Measurements from ENCODE around the gene RASGEF1C. TPM values are rescaled to one million over a fixed set of nuclear protein-coding genes. Genes with fewer than 3 reads are reported as not detected.

The RASGEF1C gene
- total and polyA plus RNA-seq, 10 of the 15 experiments (the other 5 are each of a cell fraction or from before 2014, with no cell fraction given) = not detected

- TF ChIP-seq BRCA1 (IDR thresholded peaks at IDR 0.05; ENCODE audit: low read depth, low read length) = no peak
- no peak for TF ChIP-seq WRNIP1 (IDR thresholded peaks at IDR 0.05; ENCODE audit: borderline replicate concordance, low read depth, low read length)
- TF ChIP-seq RAD21 (IDR thresholded peaks at IDR 0.05; ENCODE audit: insufficient read depth, low read depth, low read length) = no peak
- no peak for TF ChIP-seq IRF4 (IDR thresholded peaks at IDR 0.05; ENCODE audit: low read depth, low read length)
- TF ChIP-seq PML (IDR thresholded peaks at IDR 0.05; ENCODE audit: low read length) = no peak
Measured at GRCh38 chr5:180206993-180207392, 2.0 kb downstream of the RASGEF1C start (continued).

GRCh38 chr5:180205916-180206315, 3.1 kb downstream of the RASGEF1C start:
- no peak for DNase-seq (ENCODE audit: low read depth, low spot score)
- TF ChIP-seq ZBTB4 (CRISPR knock-in tag; IDR thresholded peaks at IDR 0.05) = no peak
- no peak for TF ChIP-seq POLR2AphosphoS2 (IDR thresholded peaks at IDR 0.05; ENCODE audit: low read depth, low read length)
- TF ChIP-seq E2F4 (IDR thresholded peaks at IDR 0.05; ENCODE audit: low read depth, low read length) = no peak
- no peak for TF ChIP-seq ZNF622 (IDR thresholded peaks at IDR 0.05)
- TF ChIP-seq, protein P1, sequence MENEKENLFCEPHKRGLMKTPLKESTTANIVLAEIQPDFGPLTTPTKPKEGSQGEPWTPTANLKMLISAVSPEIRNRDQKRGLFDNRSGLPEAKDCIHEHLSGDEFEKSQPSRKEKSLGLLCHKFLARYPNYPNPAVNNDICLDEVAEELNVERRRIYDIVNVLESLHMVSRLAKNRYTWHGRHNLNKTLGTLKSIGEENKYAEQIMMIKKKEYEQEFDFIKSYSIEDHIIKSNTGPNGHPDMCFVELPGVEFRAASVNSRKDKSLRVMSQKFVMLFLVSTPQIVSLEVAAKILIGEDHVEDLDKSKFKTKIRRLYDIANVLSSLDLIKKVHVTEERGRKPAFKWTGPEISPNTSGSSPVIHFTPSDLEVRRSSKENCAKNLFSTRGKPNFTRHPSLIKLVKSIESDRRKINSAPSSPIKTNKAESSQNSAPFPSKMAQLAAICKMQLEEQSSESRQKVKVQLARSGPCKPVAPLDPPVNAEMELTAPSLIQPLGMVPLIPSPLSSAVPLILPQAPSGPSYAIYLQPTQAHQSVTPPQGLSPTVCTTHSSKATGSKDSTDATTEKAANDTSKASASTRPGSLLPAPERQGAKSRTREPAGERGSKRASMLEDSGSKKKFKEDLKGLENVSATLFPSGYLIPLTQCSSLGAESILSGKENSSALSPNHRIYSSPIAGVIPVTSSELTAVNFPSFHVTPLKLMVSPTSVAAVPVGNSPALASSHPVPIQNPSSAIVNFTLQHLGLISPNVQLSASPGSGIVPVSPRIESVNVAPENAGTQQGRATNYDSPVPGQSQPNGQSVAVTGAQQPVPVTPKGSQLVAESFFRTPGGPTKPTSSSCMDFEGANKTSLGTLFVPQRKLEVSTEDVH (IDR thresholded peaks at IDR 0.05; ENCODE audit: low read depth, partially characterized antibody) = no peak
- TF ChIP-seq BCL11A (IDR thresholded peaks at IDR 0.05; ENCODE audit: low read depth, low read length) = no peak
- TF ChIP-seq RELB (IDR thresholded peaks at IDR 0.05; ENCODE audit: low read depth) = no peak
- no peak for TF ChIP-seq MEF2A (IDR thresholded peaks at IDR 0.05; ENCODE audit: insufficient read depth, low read depth, low read length)
- TF ChIP-seq USF1 (IDR thresholded peaks at IDR 0.05; ENCODE audit: borderline replicate concordance, extremely low read length, insufficient read depth, low read depth, low read length) = no peak

More at GRCh38 chr5:180205916-180206315, 3.1 kb downstream of the RASGEF1C start:
- ChIA-PET CTCF (interaction anchor here (1.1 kb wide), 1 partner anchor 114 kb away, joined by 3 read pairs; no protein-coding TSS in a partner anchor), SMC1A (ENCODE audit: uncharacterized antibody, unreplicated experiment) (no interaction called here), POLR2A (no interaction called here), RAD21 (ENCODE audit: unreplicated experiment) (no interaction called here)
- Histone ChIP-seq H3K27me3 (replicated peaks in 1 of 2; ENCODE audit: control insufficient read depth in 2 of 2, insufficient read depth in 2 of 2, low read length in 1 of 2) (peaks cover 0 to 5% of the 10 kb centered on the region in 2 experiments; a peak in 2 of 4 replicates), H3K27ac (ENCODE audit: control insufficient read depth, insufficient read depth) (no peak overlapping the region), H3K4me3 (no peak overlapping the region), H3K9me3 (replicated peaks; ENCODE audit: control insufficient read depth, insufficient read depth, low read length) (no peaks in the 10 kb centered on the region; the same call in 2 of the 3 replicates), H3K79me2 (ENCODE audit: control insufficient read depth, insufficient read depth, low read length) (no peaks in the 10 kb centered on the region), H2AFZ (ENCODE audit: control insufficient read depth, low read depth, low read length) (no peak overlapping the region), H4K20me1 (ENCODE audit: control insufficient read depth, insufficient read depth) (no peaks in the 10 kb centered on the region), H3K4me2 (ENCODE audit: control insufficient read depth, insufficient read depth) (no peak overlapping the region), H3K36me3 (ENCODE audit: control insufficient read depth in 2 of 2, insufficient read depth in 2 of 2, low read length in 1 of 2) (no peaks in the 10 kb centered on the region), H3K4me1 (ENCODE audit: control insufficient read depth, insufficient read depth, low read length) (no peaks in the 10 kb centered on the region), H3K9ac (ENCODE audit: control insufficient read depth, insufficient read depth, low read length) (no peak overlapping the region)
- FAIRE-seq (no peak), ATAC-seq (no peak)
- 23% methylated on average over 1 of the region's 1 CpG for WGBS (ENCODE audit: insufficient coverage, insufficient replicate concordance, low lambda C conversion rate, missing lambda C conversion rate)
- in situ Hi-C loops (cut with MboI) (no loop called here), intact Hi-C loops (cut with micrococcal nuclease; ENCODE audit: unreplicated experiment) (no loop called here)
- no TSS peak for BruUV-seq (replicated peaks)

Measured in GM12878 (cell line).